ENCODE measurements around the gene MAPRE3. TPM values are rescaled to one million over a fixed set of nuclear protein-coding genes. Genes with fewer than 3 reads are reported as not detected.
A peak's percentile ranks its signal among the peaks of the same experiment; 100 is the strongest.

Gene MAPRE3
- total and polyA plus RNA-seq, 9 of the 15 experiments (the other 6 are each of a cell fraction or from before 2014, with no cell fraction given): 0.70 to 43.2 (median 12.6) TPM

GRCh38 chr2:27032495-27033252 lies 62.2 kb downstream of the MAPRE3 start, which contains the start of gene TMEM214:
TSS of gene TMEM214 (plus strand) at chr2:27032965. CDS start at chr2:27033016, 51 bp downstream.
- Histone ChIP-seq H3K27me3 (ENCODE audit: control insufficient read depth in 2 of 2, insufficient read depth in 2 of 2, low read length in 2 of 2) (no peaks in the 10 kb centered on the region), H3K79me2 (ENCODE audit: control insufficient read depth, insufficient read depth, low read length) (peaks cover 47% of the 10 kb centered on the region), H4K20me1 (replicated peaks; ENCODE audit: control insufficient read depth, insufficient read depth, low read length) (no peaks in the 10 kb centered on the region), H3K9me1 (ENCODE audit: control insufficient read depth, insufficient read depth, low read length) (peaks cover 6% of the 10 kb centered on the region), H2AFZ (ENCODE audit: low read depth, low read length) (peak within 1 kb of the TSS; percentile 89), H3K4me1 (replicated peaks in 1 of 2; ENCODE audit: control insufficient read depth in 2 of 2, insufficient read depth in 2 of 2, low read length in 2 of 2) (peaks cover 14 to 19% of the 10 kb centered on the region in 2 experiments), H3K36me3 (ENCODE audit: control insufficient read depth, insufficient read depth, low read length) (peaks cover 66% of the 10 kb centered on the region), H3K27ac (ENCODE audit: extremely low read depth, low read depth, low read length) (peak within 1 kb of the TSS; percentile 89), H3K4me3 (peak within 1 kb of the TSS; percentile 97), H3K4me2 (ENCODE audit: insufficient read depth, low read length) (peak within 1 kb of the TSS; percentile 89), H3K9ac (ENCODE audit: insufficient read depth in 1 of 2, low read depth in 2 of 2, low read length in 2 of 2) (peak within 1 kb of the TSS; percentile 99 to 100), H3K9me3 (replicated peaks; ENCODE audit: control insufficient read depth, insufficient read depth, low read depth, low read length) (no peaks in the 10 kb centered on the region)
- intact Hi-C loops (cut with micrococcal nuclease) (loop anchor here (1.0 to 2.0 kb wide), 2 partner anchors 12 to 18 kb away; partner anchors contain the start of gene AGBL5), in situ Hi-C loops (cut with MboI) (no loop called here)
- ChIA-PET CTCF (ENCODE audit: low intra/inter-chr PET ratio) (interaction anchor here (0.6 kb wide), 1 partner anchor 52 kb away, joined by 3 read pairs; no protein-coding TSS in a partner anchor), POLR2A (interaction anchor here (0.7 to 5.3 kb wide), 9 partner anchors 10 to 124 kb away, joined by 3 to 54 read pairs (median 4); partner anchors contain the start of gene AGBL5)
- FAIRE-seq (peak; percentile 35), ATAC-seq (peak; percentile 96), DNase-seq (ENCODE audit: extremely low read depth in 1 of 4, low spot score in 3 of 4) (peak; percentile 90 to 93 (median 92))
- BruUV-seq (replicated peaks): no TSS peak
- WGBS (ENCODE audit: insufficient coverage, low coverage, missing lambda C conversion rate): under 1% methylated on average over 59 of the region's 76 CpGs
- TF ChIP-seq MBD2 (IDR thresholded peaks at IDR 0.05; ENCODE audit: borderline replicate concordance, low read depth): peak; percentile 64; the same call in 1 of the 2 replicates
- peak; percentile 6 to 46 for TF ChIP-seq AFF1 (IDR thresholded peaks at IDR 0.05; ENCODE audit: low read depth in 1 of 2, partially characterized antibody in 2 of 2)
- no peak for TF ChIP-seq ELK1 (CRISPR knock-in tag; IDR thresholded peaks at IDR 0.05)
- TF ChIP-seq ZNF830 (CRISPR knock-in tag; IDR thresholded peaks at IDR 0.05): 0 out of 2 replicates have a peak, but pooled peaks have one; percentile 54
- TF ChIP-seq CREB3L1 (IDR thresholded peaks at IDR 0.05; ENCODE audit: borderline replicate concordance, low read depth): peak; percentile 100
- TF ChIP-seq ZKSCAN3 (CRISPR knock-in tag; IDR thresholded peaks at IDR 0.05): no peak
- TF ChIP-seq RFX7 (CRISPR knock-in tag; IDR thresholded peaks at IDR 0.05): no peak
- peak; percentile 46 for TF ChIP-seq EGR1 (conservative IDR thresholded peaks at IDR 0.05)
- TF ChIP-seq SAFB (IDR thresholded peaks at IDR 0.05; ENCODE audit: borderline replicate concordance, low read depth, low read length): peak; percentile 98
- TF ChIP-seq ZNF280B (CRISPR knock-in tag; IDR thresholded peaks at IDR 0.05): 0 out of 2 replicates have a peak, but pooled peaks have one; percentile 27
- TF ChIP-seq TEAD1 (CRISPR knock-in tag; IDR thresholded peaks at IDR 0.05): peak in 1 of 2 experiments; percentile 52; a peak in 1 of 4 replicates

Measured in K562 (cell line).